Activated CD4-positive, alpha-beta T cell treated with anti-CD3 and anti-CD28 coated beads, Interleukin-2, amount 50 U/mL, for 24 hours (primary cell): Measurements from ENCODE around the gene C4B.

Source experiments
- DNase-seq, 2 donors: peaks; one replicate each; pipeline ENCODE4 v3.0.0-alpha.2; 2020; ENCODE audit warnings: low read depth in 1 of 2, low spot score in 1 of 2

Gene C4B

DNA sequence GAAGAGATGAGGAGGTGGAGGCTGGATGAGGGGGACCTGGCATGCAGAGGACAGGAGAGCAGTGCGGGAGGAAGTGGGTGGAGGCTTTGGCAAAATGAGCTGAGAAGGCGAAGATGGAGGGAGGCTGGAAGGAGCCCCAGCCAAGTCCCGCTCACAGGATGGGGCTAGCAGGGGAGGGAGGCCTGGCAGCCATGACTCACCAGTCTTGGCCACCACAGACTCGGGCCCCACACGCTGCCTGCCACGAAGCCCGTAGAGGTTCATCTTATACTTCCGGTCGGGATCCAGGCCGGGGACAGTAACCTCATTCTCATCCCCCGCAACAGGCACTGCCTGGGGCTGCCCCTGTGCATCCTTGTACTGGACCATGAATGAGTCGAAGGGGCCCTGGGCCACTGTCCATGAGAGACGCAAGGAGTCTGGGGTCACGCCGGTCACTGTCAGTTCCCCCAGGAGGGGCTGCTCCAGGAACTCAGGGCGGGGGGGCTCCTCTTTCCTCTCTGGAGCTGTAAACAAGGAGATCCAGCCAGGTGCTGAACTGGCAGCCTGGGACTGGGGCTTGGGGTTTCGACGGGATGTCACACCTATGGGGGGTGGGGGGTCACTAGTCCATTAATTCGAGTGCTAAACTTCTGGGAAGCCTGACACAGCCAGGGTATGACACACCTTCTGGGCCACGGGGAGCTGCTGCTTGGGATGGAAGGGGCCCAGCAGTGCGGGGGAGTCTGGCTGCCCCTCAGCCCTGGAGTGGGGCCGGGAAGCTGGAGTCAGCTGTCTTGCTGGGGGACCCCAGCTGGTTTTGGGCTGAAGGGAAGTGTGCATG, 66.8 kb downstream of the C4B start:
- no peak for DNase-seq

DNA sequence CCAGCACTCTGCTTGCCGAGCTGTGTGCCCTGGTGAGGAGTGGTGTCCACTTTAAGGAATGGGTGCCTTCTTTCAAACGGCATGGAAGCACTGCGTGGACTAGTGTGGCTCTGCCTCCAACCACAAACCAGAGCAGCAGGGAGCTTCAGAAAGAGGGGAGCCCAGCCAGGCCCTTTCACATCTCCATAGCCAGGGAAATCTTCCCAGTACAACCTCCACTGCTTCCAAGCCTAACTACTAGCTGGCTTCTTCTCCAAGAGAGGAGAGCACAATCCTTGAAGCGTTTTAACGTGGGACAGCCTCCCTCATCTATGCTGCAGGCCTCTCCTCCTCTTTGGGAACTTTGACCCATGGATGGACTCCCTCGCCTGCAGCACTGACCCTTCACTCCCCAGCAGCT, 67.9 kb downstream of the C4B start:
- no peak for DNase-seq

DNA sequence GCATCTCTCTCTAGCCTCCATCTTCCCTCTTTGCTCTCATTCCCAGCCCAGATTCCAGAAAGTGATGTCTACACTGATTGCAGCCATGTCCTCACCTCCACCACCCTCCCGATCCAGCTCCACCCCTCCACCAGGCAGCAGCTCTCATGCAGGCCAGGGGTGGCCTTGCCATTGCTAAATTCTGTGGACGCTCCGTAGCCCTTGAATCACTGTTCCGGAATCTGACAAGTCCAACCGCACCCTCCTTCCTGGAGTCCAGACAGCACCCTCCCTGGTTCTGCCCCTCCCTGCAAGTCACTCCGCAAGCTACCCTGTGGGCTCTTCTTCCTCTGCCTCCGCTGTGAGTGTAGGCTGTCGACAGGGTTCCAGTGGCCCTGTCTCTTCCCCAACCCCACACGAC, 68.3 kb downstream of the C4B start:
- DNase-seq, result no peak

GRCh38 chr6:32083812-32084768, 69.5 kb downstream of the C4B start:
- DNase-seq, result no peak

DNA sequence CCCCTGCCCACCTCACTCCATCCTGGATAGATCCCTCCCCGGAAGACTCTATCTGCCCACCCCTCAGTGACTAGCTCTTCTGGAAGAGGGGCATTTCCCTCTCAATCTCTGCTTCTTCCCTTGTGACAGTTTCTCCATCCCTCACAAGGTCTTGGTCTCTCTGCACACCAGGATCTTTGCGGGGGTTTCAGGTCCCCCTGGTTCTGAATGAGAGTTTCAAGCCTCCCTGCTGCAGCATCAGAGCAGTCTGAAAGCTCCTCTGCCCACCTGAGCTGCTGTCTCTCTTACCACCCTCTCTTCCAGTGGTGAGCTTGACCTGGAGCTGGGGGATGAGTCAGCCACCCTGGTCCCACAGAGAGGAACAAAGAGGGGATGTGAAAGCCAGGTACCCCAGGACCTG, 70.2 kb downstream of the C4B start:
- DNase-seq, result no peak
